HPDE6-E6E7 (cell line): ENCODE data around the gene HOXD9.

Experiments used
- DNase-seq: peaks from one replicate; pipeline ENCODE4 v3.0.0; 2011; ENCODE audit warnings: missing footprints; ENCODE audit errors: extremely low spot score

Gene HOXD9

DNA sequence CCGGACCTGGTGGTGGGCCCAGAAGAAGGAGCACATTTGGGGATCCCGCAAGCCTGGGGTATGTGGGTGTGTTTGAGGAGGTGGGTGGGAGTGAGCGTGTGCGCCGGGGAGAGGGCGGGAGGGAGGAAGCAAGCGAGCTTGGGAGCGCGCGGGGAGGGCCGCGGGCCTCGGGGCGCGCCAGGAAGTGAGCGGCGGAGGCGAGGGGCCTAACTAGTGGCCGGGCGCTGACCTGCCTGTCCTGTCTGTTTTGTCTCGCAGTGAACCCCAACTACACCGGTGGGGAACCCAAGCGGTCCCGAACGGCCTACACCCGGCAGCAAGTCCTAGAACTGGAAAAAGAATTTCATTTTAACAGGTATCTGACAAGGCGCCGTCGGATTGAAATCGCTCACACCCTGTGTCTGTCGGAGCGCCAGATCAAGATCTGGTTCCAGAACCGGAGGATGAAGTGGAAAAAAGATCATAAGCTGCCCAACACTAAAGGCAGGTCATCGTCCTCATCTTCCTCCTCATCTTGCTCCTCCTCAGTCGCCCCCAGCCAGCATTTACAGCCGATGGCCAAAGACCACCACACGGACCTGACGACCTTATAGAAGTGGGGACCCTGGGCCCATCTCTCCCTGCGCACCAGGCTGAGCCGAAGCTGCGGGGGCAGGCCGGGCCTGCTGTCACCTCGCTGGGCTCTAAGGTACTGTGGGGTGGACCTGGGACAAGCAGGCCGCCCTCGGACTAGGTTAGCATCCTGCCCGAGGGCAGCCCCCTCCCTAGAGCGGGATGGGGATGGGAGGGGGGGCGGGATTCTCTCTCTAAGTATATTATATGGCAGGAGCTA is 30.0 kb downstream of the HOXD9 start:
- no peak for DNase-seq

DNA sequence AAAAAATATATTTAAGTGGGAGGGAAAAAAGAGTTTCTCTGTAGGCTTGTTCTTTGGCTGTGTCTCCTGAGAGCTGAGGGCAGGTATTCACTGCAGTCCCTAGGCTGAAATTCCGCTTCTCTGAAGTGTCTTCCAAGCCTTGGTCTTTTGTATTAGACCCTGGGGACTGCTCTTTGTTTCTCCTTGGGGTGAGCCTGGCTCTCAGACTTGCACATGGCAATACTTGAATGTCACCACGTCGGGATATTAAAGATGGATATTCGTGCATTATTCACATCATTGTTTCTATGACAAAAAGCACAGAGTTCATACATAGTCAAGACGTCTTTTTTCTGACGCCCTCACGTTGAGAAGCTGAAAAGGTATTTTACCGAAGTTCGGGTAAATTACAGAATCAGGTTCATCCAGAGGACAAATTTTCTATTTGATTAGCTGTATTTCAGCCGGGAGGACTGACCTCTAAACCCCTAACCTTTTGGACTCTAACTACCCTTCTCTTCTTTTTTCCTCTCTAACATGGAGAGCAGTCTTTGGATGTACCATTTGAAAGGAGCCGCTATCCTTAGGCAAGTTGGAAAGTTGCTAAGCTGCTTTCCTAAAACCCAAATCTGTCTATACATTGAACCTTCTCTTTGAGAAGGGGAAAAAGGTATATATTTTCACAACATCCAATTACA is 32.2 kb downstream of the HOXD9 start:
- DNase-seq: no peak

DNA sequence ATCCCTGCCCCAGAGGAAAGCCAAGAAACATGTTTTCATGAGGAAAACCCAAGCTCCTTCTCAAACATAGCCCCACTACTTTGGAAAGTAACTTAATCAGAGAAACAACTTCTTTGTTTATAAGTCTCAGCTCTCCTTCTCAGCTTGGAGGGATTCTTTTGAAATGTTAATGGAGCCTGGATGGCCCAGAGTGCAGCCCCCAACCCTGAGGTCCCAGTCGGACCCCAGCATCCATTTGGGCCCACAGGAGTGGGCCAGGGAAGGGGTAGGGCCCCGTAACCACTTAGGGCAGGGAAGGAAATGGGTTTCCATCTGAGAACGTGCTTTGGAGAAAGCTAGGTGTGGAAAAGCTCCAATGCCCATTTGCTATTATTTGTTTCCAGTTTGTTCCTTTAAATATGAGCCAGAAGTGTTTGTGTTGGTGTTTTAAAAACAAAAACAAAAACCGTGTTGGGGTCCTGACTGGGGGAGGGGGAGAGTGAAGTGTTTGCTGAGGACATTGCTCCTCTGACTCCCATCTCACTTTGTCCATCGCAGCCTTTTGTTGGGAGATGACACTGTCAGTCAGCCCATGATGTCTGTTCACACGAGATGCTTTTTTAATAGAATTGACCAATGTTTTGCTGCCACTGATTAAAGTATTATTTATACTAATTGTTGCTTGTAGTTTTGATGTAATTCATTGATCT is 33.0 kb downstream of the HOXD9 start:
- no peak for DNase-seq

DNA sequence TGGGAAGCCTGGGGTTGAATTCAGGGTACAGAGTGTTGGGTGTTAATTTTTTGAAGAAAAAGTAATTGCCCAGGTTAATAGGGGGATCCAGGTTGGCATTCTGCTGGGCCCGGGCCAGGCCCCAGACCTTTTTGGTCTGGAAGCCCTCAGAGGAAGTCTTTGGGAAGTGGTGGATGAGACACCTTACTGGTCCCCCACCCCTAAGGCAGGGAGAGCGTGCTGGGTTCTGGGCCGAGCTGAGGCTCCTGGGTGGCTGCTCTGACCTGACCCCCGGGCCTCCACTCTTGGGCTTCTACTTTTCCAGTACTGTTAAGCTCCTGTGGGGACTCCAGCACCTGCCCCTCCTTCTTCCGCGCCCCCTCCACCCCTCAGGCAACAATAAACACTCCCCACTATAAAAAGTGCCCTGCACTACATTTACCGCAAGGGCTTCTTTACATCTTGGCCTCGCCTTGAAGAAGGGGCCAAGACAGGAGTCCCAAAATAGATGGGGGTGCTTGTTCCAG is 33.8 kb downstream of the HOXD9 start:
- DNase-seq: no peak

DNA sequence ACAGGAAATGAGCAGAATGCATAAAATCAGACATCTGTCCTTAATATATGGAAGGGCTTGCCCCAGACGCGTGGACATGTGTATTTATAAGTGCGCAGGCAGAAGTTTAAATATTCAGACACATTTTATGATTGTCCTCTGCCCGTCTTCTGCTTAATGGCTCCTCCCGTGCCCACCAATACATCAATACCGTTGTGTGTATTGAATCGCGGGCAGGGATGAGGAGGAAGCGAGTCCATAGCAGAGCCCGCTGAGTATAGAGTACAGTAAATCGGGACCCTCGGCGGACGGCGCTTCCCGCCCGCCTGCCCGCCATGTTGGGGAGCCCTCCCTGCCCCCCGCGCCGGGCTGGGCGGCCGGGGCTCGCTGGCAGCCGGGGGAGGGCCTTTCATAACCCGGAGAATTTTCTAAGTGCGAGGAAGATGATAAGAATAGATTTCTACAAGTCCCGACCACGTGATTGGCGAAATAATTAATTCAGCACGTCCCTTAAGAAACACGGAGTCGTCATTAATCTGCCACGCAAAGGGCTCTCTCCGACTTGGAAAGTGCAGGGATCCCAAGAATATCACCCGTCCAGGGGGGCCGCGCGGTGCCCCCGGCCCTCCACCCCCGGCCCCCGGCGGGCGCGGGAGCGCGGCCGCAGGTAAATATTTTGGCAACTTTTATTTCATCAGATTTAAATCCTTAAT is 34.4 kb downstream of the HOXD9 start, which contains the start of gene HOXD3:
HOXD3 (plus strand) TSS at position 501 of the 692 bp plus-strand sequence. CDS start 11,808 bp downstream, outside the sequence.
- no peak for DNase-seq

DNA sequence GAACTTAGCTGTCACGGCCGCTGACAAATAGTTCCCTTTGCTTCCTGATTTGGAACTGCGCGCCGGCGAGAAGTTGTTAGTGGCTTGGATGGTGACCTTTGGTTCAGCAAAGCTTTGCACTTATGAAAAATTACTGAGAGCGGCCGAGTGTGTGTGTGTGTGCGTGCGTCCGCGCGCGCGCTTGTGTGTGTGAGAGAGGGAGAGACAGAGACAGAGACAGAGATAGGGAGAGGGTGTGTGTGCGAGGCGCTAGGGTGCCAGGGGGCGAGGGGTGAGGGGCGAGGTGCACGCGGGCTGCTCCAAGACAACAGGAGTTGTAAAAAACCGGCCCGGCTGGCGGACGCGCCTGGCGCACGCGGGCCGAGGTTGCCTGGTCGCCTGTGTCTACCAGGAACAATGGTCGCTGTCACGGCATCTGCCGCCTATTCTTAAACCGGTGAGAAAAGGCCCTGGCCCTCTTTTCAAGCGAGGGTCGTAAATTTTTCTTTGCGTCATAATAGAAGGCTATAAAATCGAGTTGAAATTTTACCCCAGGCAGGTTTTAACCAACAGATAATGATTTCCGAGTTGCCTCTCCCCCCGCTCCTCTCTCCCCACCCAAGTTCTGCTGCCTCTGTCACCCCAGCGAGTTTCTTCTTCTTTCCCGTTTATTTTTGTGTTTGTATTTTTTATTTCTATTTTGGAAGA is 35.1 kb downstream of the HOXD9 start:
- no peak for DNase-seq

DNA sequence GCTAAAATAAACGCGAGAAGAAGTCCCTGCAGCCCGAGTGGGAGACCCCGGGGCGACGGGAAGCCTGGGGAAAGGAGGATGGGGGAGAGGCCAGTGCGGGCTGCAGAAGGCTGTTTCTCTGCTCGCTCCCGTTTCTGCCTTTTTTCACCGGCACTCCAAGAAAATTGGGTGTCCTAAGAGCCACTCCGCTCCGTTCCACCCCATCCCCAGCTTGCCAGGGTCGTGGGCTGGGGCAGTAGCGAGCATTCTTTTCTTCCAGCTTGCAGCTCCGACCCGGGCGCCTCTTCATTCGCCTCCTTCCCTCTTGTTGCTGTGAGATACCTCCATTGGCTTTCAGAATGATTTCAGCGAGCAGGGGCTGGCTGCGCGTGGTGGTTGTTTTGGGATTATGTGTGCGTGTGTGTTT is 35.7 kb downstream of the HOXD9 start:
- no peak for DNase-seq

DNA sequence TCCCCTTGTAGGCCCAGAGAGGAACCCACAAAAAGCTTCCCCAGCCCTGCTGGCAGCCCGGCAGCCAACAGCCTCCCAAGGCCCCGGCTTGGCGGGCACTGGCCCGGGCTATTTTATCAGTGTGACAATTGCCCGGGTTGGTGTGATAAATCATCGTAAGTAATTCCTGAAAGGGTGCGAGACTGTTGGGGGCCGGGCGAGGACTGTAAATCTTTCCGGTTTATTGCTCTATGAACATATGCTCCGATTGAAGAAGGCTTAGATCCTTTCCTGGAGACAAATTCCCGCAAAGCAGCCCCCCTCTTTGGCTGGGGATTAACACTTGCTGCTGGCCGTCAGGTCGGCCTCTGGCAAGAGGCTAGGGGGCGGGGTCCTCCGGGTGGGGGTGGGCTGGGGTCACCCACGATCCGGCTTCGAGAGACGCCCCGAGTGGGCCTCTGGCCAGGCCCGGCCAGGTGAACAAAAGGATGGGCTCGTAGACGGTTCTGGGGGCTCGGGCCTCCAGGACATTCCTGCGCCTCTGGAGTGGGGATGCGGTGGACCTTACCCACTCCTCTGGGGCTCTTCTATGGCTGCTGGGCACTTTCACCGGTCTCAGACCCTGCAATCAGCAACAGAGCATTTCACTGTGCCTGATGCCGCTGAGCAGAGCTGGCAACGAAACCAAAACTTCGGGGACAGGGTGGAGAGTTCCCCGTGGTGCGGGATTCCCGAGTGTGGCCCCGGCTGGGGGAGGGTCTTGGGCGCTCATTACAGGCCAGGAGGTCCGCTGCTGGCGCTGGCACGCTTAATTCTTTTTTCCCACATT is 36.5 kb downstream of the HOXD9 start:
- no peak for DNase-seq

DNA sequence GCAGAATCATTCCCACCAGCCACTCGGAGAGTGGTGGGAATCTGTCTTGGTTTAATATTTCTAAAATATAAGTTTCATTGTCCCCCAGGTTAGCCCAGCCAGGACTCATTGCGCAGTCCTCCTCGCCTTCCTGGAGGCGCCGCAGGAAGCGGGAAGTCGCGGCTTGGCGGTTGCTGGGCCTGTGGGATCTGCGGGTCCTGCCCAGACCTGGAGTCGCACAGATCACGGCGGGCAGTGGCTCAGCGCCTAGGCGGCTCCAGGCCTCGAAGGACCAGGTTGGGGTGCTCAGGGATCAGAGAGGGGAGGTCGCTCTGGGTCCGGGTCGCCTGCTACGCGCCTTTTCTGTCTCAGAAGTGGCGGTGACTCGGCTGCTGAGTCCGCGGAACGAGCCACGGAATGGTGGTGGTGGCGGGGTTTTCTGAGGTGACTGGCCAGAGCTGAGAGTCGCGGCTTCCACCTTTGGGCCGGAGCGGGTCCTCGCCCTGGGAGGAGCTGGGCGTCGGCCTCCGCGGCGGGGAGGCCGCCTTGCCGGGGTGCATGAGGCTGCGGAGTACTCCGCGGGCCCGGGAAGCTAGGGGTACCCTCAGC is 37.2 kb downstream of the HOXD9 start:
- DNase-seq: no peak

DNA sequence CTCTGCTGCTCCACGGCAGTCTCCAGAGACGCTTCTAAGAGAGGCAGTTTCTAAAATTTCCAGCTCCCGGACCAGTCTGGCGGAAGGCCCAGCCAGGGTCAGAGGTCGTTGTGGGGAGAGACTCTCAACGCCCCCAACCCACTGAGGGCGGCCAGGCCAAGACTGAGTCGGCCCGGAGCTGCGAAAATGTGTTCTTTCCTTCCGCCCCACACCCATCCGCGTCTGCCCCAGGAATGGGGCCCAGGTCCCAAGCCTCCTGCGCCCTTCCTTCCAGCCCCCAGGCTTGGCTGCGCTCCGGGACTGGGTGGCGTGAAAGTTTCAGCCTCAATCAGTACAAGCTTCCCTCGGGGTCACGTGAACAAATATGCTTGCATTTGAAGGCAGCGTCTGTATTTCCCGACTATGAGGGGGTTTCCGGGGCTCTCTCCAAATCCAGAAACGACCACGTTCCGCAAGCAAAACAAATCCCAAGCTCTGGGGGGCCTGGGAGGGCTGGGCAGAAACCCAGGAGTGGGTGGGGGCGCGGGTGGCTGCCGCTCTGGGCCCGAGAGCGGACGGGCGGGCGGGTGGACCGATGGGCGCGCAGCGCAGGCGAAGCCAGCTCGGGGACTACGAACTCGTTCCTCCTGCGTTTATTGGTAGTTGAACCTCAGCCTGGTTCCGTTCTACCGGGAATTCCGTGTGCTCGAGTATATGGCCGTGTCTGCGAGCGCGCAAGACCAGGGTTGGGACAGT is 37.9 kb downstream of the HOXD9 start:
- no peak for DNase-seq

DNA sequence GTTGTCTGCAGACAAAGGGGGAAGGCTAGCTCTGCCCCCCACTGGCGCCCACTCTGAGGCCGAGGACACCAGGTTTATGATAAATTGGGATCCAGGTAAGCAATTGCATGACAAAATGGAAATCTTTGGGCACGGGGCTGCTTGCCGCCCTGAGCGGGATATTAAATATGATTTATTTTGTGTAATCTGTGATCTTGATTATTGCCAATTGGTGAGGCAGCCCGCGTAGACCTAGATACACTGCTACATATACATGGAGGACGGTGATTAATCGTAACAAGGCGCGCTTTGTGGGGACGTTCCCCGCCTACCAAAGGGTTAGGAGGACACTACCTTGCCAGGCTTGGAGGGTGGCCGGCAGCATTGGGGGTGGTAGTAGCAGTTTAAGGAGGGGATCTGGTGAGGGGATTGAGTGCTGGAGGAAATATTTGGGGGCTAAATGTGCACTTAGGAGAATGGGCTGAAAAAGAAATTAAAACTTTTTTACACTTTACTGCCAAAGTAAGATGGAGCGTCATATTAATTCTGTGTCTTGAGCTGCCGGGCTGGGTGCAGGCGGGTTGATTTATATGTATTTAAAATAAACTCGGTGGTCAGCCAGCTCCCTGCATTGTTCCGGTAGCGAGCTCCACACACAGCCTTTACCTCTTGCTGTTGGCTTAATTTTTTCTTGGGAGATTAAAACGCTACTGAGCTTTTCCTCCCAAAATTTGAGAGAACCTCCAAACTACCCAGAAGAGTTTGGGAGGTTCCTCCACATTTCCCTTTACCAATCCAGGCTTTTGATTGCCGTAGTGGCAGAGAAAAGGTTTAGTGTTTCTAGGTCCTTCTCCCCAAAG is 38.7 kb downstream of the HOXD9 start:
- no peak for DNase-seq

DNA sequence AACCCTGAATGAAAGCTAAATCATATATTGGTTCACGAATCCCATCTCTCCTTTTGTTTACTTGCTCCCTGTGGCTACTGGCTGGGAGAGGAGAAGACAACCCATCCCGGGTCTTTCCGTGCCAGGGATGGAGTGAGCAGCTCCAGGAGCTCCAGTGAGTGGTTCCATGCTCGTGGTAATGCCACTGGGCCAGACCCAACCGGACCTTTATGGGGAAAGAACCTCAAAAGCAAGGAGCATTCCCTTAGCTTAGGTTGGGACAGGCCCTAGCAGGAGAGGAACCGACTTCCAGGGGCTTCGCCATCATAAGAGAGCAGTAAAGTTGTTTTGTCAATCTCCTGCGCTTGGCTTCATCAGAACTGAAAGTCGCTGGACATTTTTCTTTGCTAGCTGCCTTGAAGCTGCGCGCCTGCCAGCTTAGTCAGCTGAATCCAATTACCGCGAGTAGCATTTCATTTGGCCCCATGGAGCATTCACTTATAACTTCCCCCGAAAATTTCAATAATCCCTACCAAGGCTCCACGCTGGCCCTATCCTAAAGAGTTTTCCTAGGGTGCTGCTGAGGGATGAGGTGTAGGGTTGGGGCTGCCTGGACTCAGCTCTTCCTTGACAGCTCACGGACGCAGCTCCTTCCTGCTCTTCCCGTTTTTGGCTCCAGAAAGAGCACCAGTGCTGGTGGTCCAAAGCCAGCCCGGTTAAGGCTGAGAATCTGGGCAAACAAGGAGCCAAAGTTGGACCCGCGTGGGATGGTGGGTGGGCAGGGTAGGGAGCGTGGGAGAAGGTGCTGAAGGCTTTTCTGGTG is 39.5 kb downstream of the HOXD9 start:
- no peak for DNase-seq

DNA sequence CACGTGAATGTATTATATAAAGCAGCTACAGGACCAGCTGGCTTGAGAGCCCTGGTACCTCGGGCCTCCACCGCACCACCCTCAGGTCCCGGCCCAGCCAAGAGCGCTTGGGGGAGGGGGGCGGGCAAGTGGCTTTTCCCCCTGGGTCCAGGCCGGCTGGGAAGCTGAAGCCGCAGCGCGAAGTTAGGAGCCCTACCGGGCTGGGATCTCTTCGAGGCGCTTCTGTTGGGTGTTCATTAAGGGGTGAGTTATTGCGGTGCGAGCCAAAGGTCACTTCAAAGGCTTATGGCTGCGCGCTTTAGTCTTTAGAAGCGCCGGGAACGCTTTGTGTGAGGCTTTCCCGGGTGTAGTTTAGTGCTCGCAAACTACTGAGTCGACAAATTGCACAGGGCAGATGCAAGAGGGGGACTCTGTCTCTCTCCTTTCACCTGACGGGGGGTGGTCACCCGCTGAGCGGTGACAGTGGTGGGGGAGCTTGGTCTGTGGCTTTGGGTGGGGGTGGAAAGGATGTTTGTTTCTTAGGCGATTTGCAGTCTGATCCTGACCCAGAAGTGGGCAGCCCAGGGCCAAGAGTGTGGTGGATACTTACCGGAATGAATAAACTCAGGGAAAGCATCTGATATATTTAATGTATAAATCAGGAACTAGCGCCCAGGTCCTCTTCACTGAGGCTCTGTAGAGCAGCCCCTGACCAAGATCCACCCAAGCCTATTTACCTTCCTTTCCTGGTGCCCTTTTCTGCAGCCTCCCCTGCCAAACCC is 40.6 kb downstream of the HOXD9 start:
- DNase-seq: no peak

DNA sequence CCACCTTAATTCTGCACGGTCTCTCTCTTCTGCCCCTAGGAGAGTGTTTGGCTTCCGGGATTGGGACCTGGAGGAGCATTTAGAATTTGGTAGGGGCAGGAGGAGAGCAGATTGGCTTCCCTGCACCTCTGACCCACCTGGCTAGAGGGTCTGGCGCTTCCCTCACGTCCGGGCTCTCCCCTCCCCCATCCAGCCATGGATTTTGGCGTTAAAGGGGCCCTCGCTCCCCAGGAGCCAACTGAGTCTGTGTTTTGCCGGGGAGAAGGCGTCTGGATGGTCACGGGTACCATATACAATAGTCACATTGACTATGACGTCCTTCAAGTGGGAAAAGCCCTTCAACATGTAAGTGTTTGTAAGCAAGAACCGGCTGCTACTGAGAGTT is 41.1 kb downstream of the HOXD9 start:
- DNase-seq: no peak

DNA sequence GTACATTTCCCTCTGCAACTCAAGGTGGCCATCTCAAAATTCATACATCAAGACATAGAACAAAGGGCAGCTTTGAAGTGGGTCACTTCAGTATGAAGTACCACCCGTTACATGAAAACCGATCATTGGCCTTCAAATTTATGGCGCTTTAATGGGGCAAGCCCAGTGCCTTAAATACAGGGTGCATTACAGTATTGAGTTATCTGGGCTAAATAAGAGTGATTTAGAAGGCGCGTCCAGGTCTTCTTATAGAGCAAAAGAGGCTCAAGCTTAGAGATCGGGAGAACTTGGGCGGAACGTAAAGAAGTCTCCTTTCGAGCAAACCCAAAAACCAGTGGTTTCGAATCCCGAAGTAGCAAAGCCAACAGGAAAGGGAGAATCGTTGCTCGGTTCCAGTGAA is 41.7 kb downstream of the HOXD9 start:
- no peak for DNase-seq

DNA sequence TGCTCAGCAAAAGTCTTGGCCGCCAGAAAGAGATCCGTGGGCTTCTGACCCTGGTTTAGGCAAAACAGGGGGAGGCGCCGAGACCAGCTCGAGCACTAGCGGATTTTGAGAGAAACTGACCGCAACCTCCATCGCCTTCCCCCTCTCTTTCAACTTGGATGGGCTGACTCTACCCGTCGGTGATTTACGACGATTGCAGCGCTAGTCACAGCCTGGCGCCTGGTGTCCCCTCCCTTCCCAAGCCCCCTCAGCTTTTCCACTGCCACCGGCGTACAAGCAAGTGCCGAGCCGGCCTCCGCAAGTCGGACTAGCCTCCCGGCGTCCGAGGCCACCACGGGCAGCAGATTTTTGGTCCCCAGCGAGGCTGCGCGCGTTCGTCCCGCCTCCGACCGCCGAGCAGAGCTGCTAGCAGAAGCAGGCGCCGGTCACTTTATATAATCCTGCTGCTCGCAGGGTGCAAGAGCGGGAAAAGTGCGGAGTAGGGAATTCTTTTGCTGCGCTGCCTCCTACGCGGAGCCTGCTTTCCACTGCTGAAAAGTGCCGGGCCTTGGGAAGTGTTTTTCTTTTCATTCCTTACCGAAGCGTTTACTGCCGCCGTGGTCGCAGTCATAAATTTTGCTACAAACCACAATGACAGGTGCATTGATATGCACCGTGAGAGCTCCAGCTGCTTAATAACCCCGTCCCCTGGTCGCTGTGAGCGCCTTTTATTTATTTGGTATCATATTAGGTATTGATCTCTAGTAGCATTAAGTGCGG is 42.3 kb downstream of the HOXD9 start:
- DNase-seq: no peak
